Activated naive CD4-positive, alpha-beta T cell treated with Interleukin-2 at 50 U/mL for 16 hours (primary cell): ENCODE results near the gene LGR4.
"Not testable (repeated sequence)": the region's sequence is repeated elsewhere in the genome, so short reads cannot be mapped to it uniquely, and the experiment has no call there.

ENCODE experiments used
- DNase-seq: peaks from one replicate; pipeline ENCODE4 v3.0.0-alpha.2; 2020

The LGR4 gene

GRCh38 chr11:27331981-27332380, 140.6 kb downstream of the LGR4 start:
- no peak for DNase-seq

DNA sequence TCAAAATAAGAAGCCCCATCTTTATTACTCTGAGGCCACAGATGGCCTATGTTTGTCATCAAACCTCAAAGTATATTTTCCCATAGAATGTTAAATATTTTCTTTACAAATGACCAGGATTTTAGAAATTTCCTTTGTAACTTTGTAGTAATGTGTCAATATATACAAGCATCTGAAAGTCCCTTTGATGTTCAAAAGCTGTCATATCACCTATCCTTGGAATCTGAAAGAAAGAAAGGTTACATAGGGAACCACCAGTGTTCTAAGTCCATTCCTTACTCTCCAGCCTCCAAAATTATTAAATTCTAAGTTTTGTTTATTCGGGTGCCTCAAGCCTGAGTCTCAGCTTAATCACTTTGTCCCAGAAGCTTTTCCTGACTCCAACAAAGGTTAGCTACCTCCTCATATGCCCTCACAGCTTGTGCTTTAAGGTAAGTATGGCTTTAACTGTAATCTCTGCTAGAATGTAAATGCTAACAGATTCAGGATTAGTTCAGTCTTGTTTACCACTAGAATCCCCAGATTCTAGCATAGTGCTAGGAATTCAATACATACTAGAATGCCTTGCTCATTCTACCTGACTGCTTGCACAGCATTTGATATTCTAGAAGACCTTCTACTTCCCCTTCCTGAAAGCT, 141.8 kb downstream of the LGR4 start:
- DNase-seq = no peak

DNA sequence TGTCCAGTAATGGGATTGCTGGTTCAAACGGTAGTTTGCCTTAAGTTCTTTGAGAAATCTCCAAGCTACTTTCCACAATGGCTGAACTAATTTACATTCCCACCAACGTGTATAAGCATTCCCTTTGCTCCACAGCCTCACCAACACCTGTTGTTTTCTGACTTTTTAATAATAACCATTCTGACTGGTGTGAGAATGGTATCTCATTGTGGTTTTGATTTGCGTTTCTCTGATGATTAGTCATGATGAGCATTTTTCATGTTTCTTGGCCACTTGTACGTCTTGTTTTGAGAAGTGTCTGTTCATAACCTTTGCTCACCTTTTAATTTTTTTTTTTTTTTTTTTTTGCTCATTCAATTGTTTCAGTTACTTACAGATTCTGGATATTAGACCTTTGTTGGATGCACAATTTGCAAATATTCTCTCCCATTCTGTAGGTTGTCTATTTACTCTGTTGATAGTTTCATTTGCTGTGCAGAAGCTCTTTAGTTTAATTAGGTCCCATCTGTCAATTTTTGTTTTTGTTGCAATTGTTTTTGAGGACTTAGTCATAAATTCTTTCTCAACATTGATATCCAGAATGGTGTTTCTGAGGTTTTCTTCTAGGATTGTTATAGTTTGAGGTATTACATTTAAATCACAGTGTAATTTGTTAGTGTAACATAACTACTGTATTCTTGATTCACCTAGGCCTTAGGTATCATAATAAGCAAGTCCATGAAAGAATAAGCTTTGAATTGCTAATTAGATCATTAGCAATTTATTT, 142.5 kb downstream of the LGR4 start:
- DNase-seq = no peak

DNA sequence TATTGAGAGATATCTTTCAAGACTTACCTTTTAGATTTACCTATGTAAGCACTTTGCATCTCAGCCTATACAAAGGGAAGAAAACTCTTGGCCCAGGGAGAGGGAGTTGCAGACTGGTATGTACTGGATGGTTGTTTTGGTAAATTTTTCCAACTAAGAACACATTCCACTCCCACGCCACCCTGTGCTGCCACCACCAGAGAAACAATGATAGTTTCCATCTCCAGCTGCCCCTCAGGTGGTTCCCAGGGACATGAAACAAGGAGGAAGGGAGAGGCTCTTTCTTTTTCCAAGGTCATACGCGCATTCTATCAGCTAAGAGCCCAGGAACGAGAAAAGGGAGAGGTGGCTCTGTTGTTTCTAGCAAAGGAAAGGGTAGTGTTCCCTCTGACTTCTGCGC, 144.0 kb downstream of the LGR4 start:
- DNase-seq = no peak

GRCh38 chr11:27327064-27327463, 145.5 kb downstream of the LGR4 start:
- DNase-seq = not testable (repeated sequence)

GRCh38 chr11:27322196-27322595, 150.4 kb downstream of the LGR4 start:
- not testable (repeated sequence) for DNase-seq

- not testable (repeated sequence) for DNase-seq
Observed at GRCh38 chr11:27321340-27321739, 151.2 kb downstream of the LGR4 start.

DNA sequence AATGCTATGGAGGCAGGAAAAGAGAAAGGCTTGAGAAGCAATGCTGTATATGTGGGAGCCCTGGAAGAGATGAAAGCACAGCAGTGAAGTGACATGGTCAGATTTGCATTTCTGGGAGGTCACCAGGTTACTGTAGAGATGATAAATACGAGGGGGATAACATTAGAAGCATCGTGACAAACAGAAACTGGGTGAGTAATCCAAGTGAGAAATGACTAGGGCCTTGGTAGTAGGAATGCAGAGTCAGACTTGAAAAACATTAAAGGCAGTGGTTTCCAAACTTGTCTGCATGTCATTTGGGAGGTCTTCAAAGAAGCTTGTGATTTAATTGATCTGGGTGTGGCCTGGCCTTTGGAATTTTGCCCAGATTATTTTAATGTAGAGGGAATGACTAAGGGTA, 153.5 kb downstream of the LGR4 start:
- no peak for DNase-seq

- no peak for DNase-seq
Observed at GRCh38 chr11:27317751-27318150, 154.8 kb downstream of the LGR4 start.
